HG03175 (cell line): Measurements from ENCODE around the gene COMMD1.
"Not testable (repeated sequence)": the region's sequence is repeated elsewhere in the genome, so short reads cannot be mapped to it uniquely, and the experiment has no call there.

Experiments used
- ATAC-seq: cut with Tn5 transposase; IDR thresholded peaks from one replicate; pipeline ENCODE4 v1.9.1; 2021; ENCODE audit warnings: mild to moderate bottlenecking, moderate library complexity; ENCODE audit not compliant: unreplicated experiment

The COMMD1 gene

GRCh38 chr2:61922714-61923113 lies 17.2 kb downstream of the COMMD1 start:
- ATAC-seq = no peak

GRCh38 chr2:61924895-61925663 lies 19.6 kb downstream of the COMMD1 start:
- ATAC-seq = no peak

GRCh38 chr2:61926531-61927477 lies 21.3 kb downstream of the COMMD1 start:
- no peak for ATAC-seq

GRCh38 chr2:61928826-61929461 lies 23.5 kb downstream of the COMMD1 start:
- no peak for ATAC-seq

- ATAC-seq = no peak
Measured at GRCh38 chr2:61937098-61937497, 31.6 kb downstream of the COMMD1 start.

- ATAC-seq = no peak
Measured at GRCh38 chr2:61937886-61938285, 32.4 kb downstream of the COMMD1 start.

- ATAC-seq = no peak
Measured at GRCh38 chr2:61938511-61938910, 33.0 kb downstream of the COMMD1 start.

GRCh38 chr2:61943251-61943650 lies 37.8 kb downstream of the COMMD1 start:
- ATAC-seq = no peak

GRCh38 chr2:61946666-61947065 lies 41.2 kb downstream of the COMMD1 start:
- ATAC-seq = no peak

- no peak for ATAC-seq
Measured at GRCh38 chr2:61948661-61949457, 43.4 kb downstream of the COMMD1 start.

GRCh38 chr2:61949458-61949713 lies 43.9 kb downstream of the COMMD1 start:
- no peak for ATAC-seq

GRCh38 chr2:61949714-61950560 lies 44.5 kb downstream of the COMMD1 start:
- no peak for ATAC-seq

GRCh38 chr2:61950571-61951315 lies 45.3 kb downstream of the COMMD1 start:
- no peak for ATAC-seq

- ATAC-seq = no peak
Measured at GRCh38 chr2:61951881-61952280, 46.4 kb downstream of the COMMD1 start.

- ATAC-seq = no peak
Measured at GRCh38 chr2:61952288-61952687, 46.8 kb downstream of the COMMD1 start.

- not testable (repeated sequence) for ATAC-seq
Measured at GRCh38 chr2:61954856-61955255, 49.4 kb downstream of the COMMD1 start.

- ATAC-seq = no peak
Measured at GRCh38 chr2:61959381-61960293, 54.2 kb downstream of the COMMD1 start.

- no peak for ATAC-seq
Measured at GRCh38 chr2:61961231-61961901, 55.9 kb downstream of the COMMD1 start.
